IPS-18c (cell line): ENCODE results near the gene RMND5A.

ENCODE experiments used
- H3K4me3 ChIP-seq: 2 replicates; pipeline ENCODE4 v1.7.0; 2013; ENCODE audit warnings: low read depth, mild to moderate bottlenecking, low read length, moderate library complexity; ENCODE audit not compliant: insufficient read depth
- H3K9me3 ChIP-seq: one replicate; pipeline ENCODE4 v1.6.1; 2013; ENCODE audit warnings: mild to moderate bottlenecking, low read length, moderate library complexity; ENCODE audit not compliant: control insufficient read depth, insufficient read depth

Gene RMND5A

DNA sequence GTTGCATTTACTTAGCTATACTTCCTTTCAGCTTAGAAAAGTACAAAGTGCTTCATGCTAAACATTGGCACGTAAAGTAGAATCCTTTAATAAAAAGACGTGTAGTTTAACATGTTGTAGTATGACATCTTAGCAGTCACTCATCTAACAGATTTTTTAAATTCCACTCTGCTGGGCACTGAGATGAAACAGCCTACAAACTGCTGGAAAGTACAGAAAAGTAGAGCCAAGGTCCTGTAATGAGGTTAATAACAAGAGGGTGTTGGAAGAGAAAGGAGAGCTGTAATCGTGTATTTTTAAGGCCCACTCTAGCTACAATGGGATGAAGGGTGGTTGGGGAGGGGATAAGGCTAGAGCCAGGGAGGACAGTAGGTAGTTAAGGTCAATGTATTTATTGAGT, 59.9 kb downstream of the RMND5A start:
- H3K9me3 ChIP-seq, result no peaks in the 10 kb centered on the region

GRCh38 chr2:86781363-86781762, 61.3 kb downstream of the RMND5A start:
- no peaks in the 10 kb centered on the region for H3K9me3 ChIP-seq

More for the DNA sequence above, 59.9 kb downstream of the RMND5A start:
- H3K4me3 ChIP-seq, result no peak overlapping the region

DNA sequence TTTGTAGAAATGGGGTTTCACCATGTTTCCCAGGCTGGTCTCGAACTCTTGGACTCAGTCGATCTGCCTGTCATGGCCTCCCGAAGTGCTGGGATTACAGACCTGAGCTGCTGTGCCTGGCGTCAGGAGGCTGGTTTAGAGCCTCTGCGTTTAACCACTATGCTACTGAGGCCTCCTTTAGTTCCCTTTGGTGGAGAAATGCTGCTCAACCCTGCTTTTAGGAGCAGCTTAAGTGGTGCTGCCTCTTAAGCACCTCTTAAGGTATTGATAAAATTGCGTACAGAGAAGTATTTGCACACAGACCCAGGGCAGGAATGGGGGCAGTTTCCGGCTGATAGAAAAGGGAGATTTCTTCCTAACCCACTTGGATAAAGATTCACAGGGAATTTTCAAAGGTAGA, 62.7 kb downstream of the RMND5A start:
- Histone ChIP-seq H3K4me3 (no peak overlapping the region), H3K9me3 (no peaks in the 10 kb centered on the region)

More at GRCh38 chr2:86781363-86781762, 61.3 kb downstream of the RMND5A start:
- no peak overlapping the region for H3K4me3 ChIP-seq

DNA sequence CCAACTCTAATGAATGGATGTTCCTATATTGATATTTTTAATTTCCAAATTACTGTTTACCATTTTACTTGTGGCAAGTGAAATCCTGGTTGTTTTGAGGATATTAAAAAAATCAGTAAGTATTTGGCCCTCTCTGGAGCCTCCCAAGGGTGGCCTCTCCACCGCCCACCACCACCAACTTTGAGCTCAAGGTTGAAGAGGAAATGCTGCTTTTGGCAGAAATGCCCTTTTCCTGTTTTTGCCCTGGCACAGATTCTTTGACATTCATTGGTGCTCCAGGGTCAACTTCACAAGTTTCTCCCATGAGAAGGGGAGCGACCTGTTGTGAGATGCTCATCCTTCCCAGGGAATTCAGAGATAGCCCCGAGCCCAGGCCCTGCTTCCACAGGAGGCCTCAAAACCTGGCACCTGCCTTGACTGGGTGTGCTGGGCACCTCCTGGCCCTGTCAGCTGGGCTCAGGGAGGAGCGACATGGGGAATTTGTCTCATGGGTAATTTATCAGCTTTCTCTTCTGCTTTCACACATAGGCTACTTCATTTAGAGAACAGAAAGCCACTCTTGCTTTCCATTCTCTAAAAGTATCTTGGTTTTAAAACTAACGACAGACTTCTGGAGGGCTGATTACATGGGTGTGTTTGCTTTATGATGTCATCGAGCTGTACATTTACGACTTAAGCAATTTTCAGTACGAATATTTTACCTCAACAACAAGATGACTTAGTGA, 63.7 kb downstream of the RMND5A start:
- H3K4me3 ChIP-seq, result no peak overlapping the region
- H3K9me3 ChIP-seq, result no peaks in the 10 kb centered on the region

- Histone ChIP-seq H3K9me3 (peaks cover 6% of the 10 kb centered on the region), H3K4me3 (no peak overlapping the region)
Observed at GRCh38 chr2:86785456-86785855, 65.4 kb downstream of the RMND5A start.

DNA sequence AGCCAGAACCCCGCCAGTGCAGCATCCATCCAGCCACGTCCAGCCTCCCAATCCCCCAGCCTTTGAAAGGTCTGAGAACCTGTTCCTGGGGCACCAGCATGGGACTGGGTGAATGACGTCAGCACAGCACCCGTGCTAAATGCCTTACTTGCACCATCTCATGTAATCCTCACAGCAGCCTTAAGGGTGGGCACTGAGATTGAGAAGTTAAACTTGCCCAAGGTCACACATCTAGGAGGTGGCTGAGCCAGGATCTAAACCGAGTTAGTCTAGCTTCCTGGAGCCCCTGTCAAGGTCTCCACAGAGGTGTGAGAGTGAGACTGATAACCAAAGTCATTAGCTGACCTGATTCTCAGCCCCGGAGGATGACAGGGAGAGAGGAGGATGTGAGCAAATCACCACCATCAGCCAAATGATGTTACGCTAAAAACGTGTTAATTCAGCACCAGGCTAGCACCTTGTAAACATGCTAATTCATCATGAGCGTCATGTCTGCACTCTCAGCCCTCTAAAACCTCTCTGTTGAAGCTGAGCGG, 66.0 kb downstream of the RMND5A start:
- Histone ChIP-seq H3K4me3 (no peak overlapping the region), H3K9me3 (peaks cover 6% of the 10 kb centered on the region)

GRCh38 chr2:86787736-86788135, 67.6 kb downstream of the RMND5A start:
- Histone ChIP-seq H3K4me3 (no peak overlapping the region), H3K9me3 (peaks cover 6% of the 10 kb centered on the region)

DNA sequence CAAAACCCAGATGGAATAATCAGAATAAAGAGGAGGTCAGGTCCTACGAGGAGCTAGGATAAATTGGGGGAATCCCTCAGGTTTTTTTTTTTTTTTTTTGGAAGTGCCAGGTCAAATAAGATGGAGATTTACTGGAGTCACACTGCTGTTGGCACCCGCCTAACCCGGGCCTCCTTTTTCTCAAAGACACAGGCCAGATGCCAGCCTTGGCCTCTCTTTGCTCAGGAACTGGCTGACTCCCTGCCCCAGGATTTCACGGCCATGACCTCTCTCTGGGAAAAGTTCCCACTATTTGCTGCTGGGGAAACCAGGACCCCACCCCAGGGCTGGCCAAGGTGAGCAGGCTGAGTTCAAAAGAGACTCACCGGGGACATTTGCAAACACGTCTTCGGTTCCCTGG, 68.1 kb downstream of the RMND5A start:
- Histone ChIP-seq H3K4me3 (no peak overlapping the region), H3K9me3 (peaks cover 6% of the 10 kb centered on the region)

GRCh38 chr2:86788881-86789686, 69.0 kb downstream of the RMND5A start:
- Histone ChIP-seq H3K4me3 (peak overlapping the region; percentile 31), H3K9me3 (peaks cover 6% of the 10 kb centered on the region)

DNA sequence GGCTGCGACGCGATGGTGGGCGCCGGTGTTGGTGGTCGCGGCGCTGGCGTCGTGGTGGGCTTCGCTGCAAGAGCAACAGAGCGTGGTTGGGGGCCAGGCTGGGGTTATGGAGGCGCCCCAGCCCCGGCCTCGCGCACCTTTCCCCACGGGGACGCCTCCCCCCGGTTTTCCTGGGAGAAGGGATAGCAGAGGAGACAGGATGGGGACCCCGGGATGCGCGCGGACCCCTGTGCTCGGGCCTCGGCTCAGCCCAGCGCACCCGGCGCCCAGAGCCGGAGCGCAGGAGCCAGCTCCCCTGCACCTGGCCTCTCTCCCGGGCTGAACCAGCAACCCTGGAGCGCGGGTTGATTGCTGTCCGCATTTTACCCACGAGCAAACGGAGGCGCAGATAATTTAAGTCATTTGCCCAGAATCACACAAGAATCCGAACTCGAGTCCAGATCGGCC, 69.6 kb downstream of the RMND5A start:
- H3K4me3 ChIP-seq, result peak overlapping the region; percentile 31

DNA sequence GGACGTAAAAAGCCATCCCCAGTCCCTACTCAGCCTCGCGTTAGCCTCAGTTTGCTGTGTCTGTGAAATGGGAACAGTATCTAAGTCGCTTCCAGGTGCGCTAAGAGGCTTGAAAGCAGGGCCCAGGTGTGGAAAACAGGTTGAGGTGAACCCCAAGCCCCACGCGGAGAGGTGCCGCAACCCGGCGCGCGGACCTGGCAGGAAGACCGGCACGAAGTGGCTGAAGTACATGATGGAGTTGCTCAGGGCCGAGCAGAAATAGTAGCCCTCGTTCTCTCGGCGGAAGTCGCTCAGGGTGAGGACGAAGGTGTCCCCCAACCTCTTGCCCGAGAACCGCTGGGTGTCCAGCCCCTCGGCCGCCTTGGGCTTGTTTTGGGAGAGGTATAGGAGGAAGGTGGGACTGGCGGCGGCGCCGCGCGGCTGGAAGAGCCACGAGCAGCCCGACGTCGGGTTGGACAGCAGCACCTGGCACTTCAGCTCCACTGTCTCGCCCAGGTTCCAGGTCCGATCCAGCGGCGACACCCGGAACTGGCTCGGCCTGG, 70.1 kb downstream of the RMND5A start:
- Histone ChIP-seq H3K9me3 (peaks cover 6% of the 10 kb centered on the region), H3K4me3 (peak overlapping the region; percentile 21; the same call in 1 of the 2 replicates)

More for the DNA sequence above, 69.6 kb downstream of the RMND5A start:
- H3K9me3 ChIP-seq, result peaks cover 6% of the 10 kb centered on the region

DNA sequence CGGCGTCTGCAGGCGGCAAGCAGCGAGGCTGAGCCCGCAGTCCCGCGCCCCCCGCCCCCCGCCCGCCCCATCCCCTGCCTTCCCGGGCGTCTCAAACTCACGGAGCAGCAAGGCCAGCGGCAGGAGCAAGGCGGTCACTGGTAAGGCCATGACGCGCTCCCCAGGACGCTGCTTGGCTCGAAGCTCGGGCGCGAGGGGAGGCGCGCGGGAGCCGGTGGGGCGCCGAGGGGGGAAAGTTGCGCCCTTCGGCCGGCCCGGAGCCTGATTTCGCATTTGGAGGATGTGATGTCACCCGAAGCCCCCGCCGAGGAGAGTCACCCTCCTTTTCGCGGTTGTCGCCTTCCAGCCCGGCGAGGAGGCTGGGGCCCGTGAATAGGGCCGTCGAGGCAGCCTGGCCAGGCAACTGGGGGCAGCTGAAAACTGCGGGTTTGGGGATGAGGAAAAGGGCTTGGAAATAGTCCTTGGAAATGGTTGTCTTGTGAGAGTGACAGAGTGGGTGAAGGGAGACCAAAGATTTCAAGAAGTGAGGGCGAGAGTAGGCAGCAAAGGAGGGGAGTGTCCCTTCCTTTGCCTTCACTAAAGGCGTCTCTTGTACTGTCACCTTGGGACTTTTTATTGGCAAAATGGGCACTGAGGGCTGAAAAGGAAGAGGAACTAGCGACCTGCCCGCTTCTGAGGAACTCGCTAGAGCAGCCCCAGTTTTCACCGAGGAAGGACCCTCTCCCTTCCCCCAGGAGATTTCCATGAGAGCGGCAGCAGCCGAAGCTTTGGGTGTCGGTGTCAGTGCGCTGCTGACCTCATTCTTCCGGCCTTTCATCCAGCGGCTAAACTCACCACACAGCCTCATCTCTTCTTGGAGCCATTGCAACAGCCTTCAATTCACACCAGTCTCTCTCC, 70.8 kb downstream of the RMND5A start, which contains the start of gene CD8A:
TSS of gene CD8A (minus strand) at position 238 of the 897 bp plus-strand sequence. CDS start at position 150, 88 bp downstream.
- H3K4me3 ChIP-seq, result peak within 1 kb of the TSS; percentile 36

GRCh38 chr2:86791573-86791972, 71.5 kb downstream of the RMND5A start:
- Histone ChIP-seq H3K9me3 (peaks cover 7% of the 10 kb centered on the region), H3K4me3 (no peak overlapping the region)

More for the DNA sequence above, 70.8 kb downstream of the RMND5A start, which contains the start of gene CD8A:
- peaks cover 6% of the 10 kb centered on the region for H3K9me3 ChIP-seq

- peaks cover 8% of the 10 kb centered on the region for H3K9me3 ChIP-seq
- H3K4me3 ChIP-seq, result no peak overlapping the region
Observed at GRCh38 chr2:86793752-86794151, 73.7 kb downstream of the RMND5A start.

- Histone ChIP-seq H3K4me3 (no peak overlapping the region; the same call in 1 of the 2 replicates), H3K9me3 (peaks cover 5% of the 10 kb centered on the region)
Observed at GRCh38 chr2:86794861-86795260, 74.8 kb downstream of the RMND5A start.

GRCh38 chr2:86800856-86801567, 80.9 kb downstream of the RMND5A start:
- peaks cover 2% of the 10 kb centered on the region for H3K9me3 ChIP-seq
- H3K4me3 ChIP-seq, result no peak overlapping the region
